Stomach (tissue), 9 donors: Measurements from ENCODE around the gene ADCY10. TPM values are rescaled to one million over a fixed set of nuclear protein-coding genes. Genes with fewer than 3 reads are reported as not detected.

Experiments
- DNase-seq, 2 donors: peaks; one replicate each; pipeline versions ENCODE4 v3.0.0 to v3.0.0-alpha.2; 2013 to 2019
- H3K27ac ChIP-seq, 5 donors: fragments of 200-600 bp in 4 of 5; sonication (generic) in 4 of 5; one replicate each; pipeline ENCODE4 v1.5.1; 2013 to 2019; ENCODE audit warnings: mild to moderate bottlenecking in 1 of 5, moderate library complexity in 1 of 5
- H3K27me3 ChIP-seq, 3 donors: fragments of 200-600 bp; sonication (generic); one replicate each; pipeline ENCODE4 v1.5.1; 2017 to 2019; ENCODE audit warnings: mixed run types in 1 of 3
- H3K36me3 ChIP-seq, 4 donors: fragments of 200-600 bp; sonication (generic); 1 replicate in 3 of 4; 2 replicates in 1 of 4; pipeline ENCODE4 v1.5.1; 2016 to 2019
- H3K4me1 ChIP-seq, 4 donors: fragments of 200-600 bp; sonication (generic); one replicate each; pipeline ENCODE4 v1.5.1; 2016 to 2019
- H3K4me3 ChIP-seq, 4 donors: fragments of 200-600 bp; sonication (generic) in 3 of 4; one replicate each; pipeline ENCODE4 v1.5.1; 2016 to 2019; ENCODE audit warnings: mild to moderate bottlenecking in 1 of 4
- H3K9me3 ChIP-seq, 4 donors: fragments of 200-600 bp; sonication (generic); one replicate each; pipeline ENCODE4 v1.5.1; 2016 to 2019
- CTCF ChIP-seq, 7 experiments: fragments of 450-650 bp in 4 of 7; fragments of 200-600 bp in 3 of 7; sonication (generic) in 3 of 7; IDR thresholded peaks; one replicate each; pipeline ENCODE4 v1.5.1; 2016 to 2019; ENCODE audit warnings: antibody characterized with exemption in 7 of 7, control low read depth in 2 of 7, mild to moderate bottlenecking in 1 of 7
- EP300 ChIP-seq: sonication (generic); formaldehyde crosslinking; IDR thresholded peaks from one replicate; pipeline ENCODE4 v1.6.1; 2017; ENCODE audit warnings: antibody characterized with exemption
- POLR2A ChIP-seq, 4 donors: fragments of 450-650 bp; IDR thresholded peaks; one replicate each; pipeline ENCODE4 v1.6.1; 2016; ENCODE audit warnings: antibody characterized with exemption in 4 of 4, control low read depth in 2 of 4, mild to moderate bottlenecking in 1 of 4, moderate library complexity in 1 of 4
- POLR2AphosphoS5 ChIP-seq, 3 donors: sonication (generic); formaldehyde crosslinking; IDR thresholded peaks; one replicate each; pipeline ENCODE4 v1.6.1; 2016; ENCODE audit warnings: antibody characterized with exemption in 3 of 3
- WGBS, 5 donors: extraction: QIAGEN DNeasy Blood & Tissue Kit in 3 of 5; methylation state at CpG; one replicate each; pipeline versions ENCODE4 v1.1.5 to v1.1.7; 2013 to 2018; 5-methylcytosine and 5-hydroxymethylcytosine counted together
- intact Hi-C: fragments of 100-400 bp; cut with DNase I; formaldehyde crosslinking; loops from one replicate; pipeline ENCODE4 v1.15.1; 2023; ENCODE audit warnings: low total_unique reads
- polyA plus RNA-seq, 3 donors: library from polyadenylated mRNA; stranded (reverse); fragments of 200-250 nt; gene quantifications; one replicate each; pipeline ENCODE4 v1.2.3, GENCODE V29; 2013
- total RNA-seq, 5 donors: library from RNA; depleted of rRNA; stranded (reverse); fragments of >200 nt; gene quantifications; one replicate each; pipeline versions ENCODE4 v1.1.0 to v1.2.3, GENCODE V29; 2014 to 2016
- donor health status: healthy with polysubstance abuse.
- donor health status: Bipolar disorder and iron deficiency.
- donor health status: healthy.

The ADCY10 gene
- total and polyA plus RNA-seq, 8 donors, result 0.60 TPM; not detected in 7

GRCh38 chr1:167775178-167775577 is 138.8 kb downstream of the ADCY10 start:
- Histone ChIP-seq H3K4me3 (no peak overlapping the region), H3K9me3 (no peaks in the 10 kb centered on the region), H3K27me3 (no peaks in the 10 kb centered on the region), H3K4me1 (no peaks in the 10 kb centered on the region), H3K36me3 (peaks cover 0 to 74% (median 65%) of the 10 kb centered on the region in 4 donors), H3K27ac (no peak overlapping the region)
- WGBS, 5 donors, result 58 to 75% (median 67%) methylated on average over 2 of the region's 2 CpGs
- no peak for DNase-seq
- TF ChIP-seq EP300 (no peak), POLR2AphosphoS5 (IDR thresholded peaks at IDR 0.05) (no peak), CTCF (IDR thresholded peaks at IDR 0.05) (no peak), POLR2A (IDR thresholded peaks at IDR 0.05) (no peak)
- intact Hi-C loops, result no loop called here

GRCh38 chr1:167774710-167775109 is 139.2 kb downstream of the ADCY10 start:
- H3K36me3 ChIP-seq, result peaks cover 0 to 79% (median 69%) of the 10 kb centered on the region in 4 donors
- H3K4me1 ChIP-seq, result no peaks in the 10 kb centered on the region
- no peaks in the 10 kb centered on the region for H3K9me3 ChIP-seq
- no peaks in the 10 kb centered on the region for H3K27me3 ChIP-seq
- intact Hi-C loops, result no loop called here
- no peak for TF ChIP-seq POLR2A (IDR thresholded peaks at IDR 0.05)
- TF ChIP-seq EP300, result no peak
- no peak for TF ChIP-seq POLR2AphosphoS5 (IDR thresholded peaks at IDR 0.05)
- no peak for TF ChIP-seq CTCF (IDR thresholded peaks at IDR 0.05)
- H3K27ac ChIP-seq, result no peak overlapping the region
- no peak overlapping the region for H3K4me3 ChIP-seq
- DNase-seq, result no peak

GRCh38 chr1:167773516-167773915 is 140.4 kb downstream of the ADCY10 start:
- intact Hi-C loops, result no loop called here
- no peaks in the 10 kb centered on the region for H3K9me3 ChIP-seq
- H3K4me3 ChIP-seq, result no peak overlapping the region
- peaks cover 3 to 86% (median 80%) of the 10 kb centered on the region in 4 donors for H3K36me3 ChIP-seq
- H3K27me3 ChIP-seq, result no peaks in the 10 kb centered on the region
- WGBS, 5 donors, result 84 to 95% (median 87%) methylated on average over 2 of the region's 2 CpGs
- H3K4me1 ChIP-seq, result no peaks in the 10 kb centered on the region
- TF ChIP-seq POLR2A (IDR thresholded peaks at IDR 0.05), result no peak
- TF ChIP-seq CTCF (IDR thresholded peaks at IDR 0.05), result no peak
- TF ChIP-seq EP300, result no peak
- TF ChIP-seq POLR2AphosphoS5 (IDR thresholded peaks at IDR 0.05), result no peak
- DNase-seq, result no peak
- H3K27ac ChIP-seq, result no peak overlapping the region

- WGBS, 5 donors, result 62 to 82% (median 69%) methylated on average over 4 of the region's 4 CpGs
- TF ChIP-seq POLR2A (IDR thresholded peaks at IDR 0.05) (no peak), CTCF (IDR thresholded peaks at IDR 0.05) (no peak), POLR2AphosphoS5 (IDR thresholded peaks at IDR 0.05) (no peak), EP300 (no peak)
- intact Hi-C loops, result no loop called here
These were observed 141.5 kb downstream of the ADCY10 start for GRCh38 chr1:167772436-167772835.

More at GRCh38 chr1:167772436-167772835, 141.5 kb downstream of the ADCY10 start:
- no peaks in the 10 kb centered on the region for H3K4me1 ChIP-seq
- H3K4me3 ChIP-seq, result no peak overlapping the region
- H3K36me3 ChIP-seq, result peaks cover 3 to 87% (median 81%) of the 10 kb centered on the region in 4 donors
- H3K27ac ChIP-seq, result no peak overlapping the region
- DNase-seq, result no peak
- no peaks in the 10 kb centered on the region for H3K9me3 ChIP-seq
- no peaks in the 10 kb centered on the region for H3K27me3 ChIP-seq
